Hepatocyte (in vitro differentiated cells): ENCODE results near the gene QRICH2. TPM values are rescaled to one million over a fixed set of nuclear protein-coding genes. Genes with fewer than 3 reads are reported as not detected.

Experiments used
- DNase-seq: peaks from one replicate; pipeline ENCODE4 v3.0.0-alpha.2; 2016; ENCODE audit warnings: low spot score
- H2AFZ ChIP-seq: fragments of 200-600 bp; sonication (generic); 2 replicates; pipeline ENCODE4 v1.6.0; 2016; ENCODE audit warnings: antibody characterized with exemption, mild to moderate bottlenecking
- H3K27ac ChIP-seq: fragments of 200-600 bp; sonication (generic); 2 replicates; pipeline ENCODE4 v1.5.1; 2016; ENCODE audit warnings: mild to moderate bottlenecking
- H3K27me3 ChIP-seq: fragments of 200-600 bp; sonication (generic); 2 replicates; pipeline ENCODE4 v1.6.1; 2016
- H3K36me3 ChIP-seq: fragments of 200-600 bp; sonication (generic); replicated peaks from 2 replicates; pipeline ENCODE4 v1.5.1; 2016; ENCODE audit warnings: low read depth; ENCODE audit not compliant: insufficient read depth
- H3K4me1 ChIP-seq: fragments of 200-600 bp; sonication (generic); 2 replicates; pipeline ENCODE4 v1.5.1; 2016; ENCODE audit warnings: mild to moderate bottlenecking, moderate library complexity; ENCODE audit not compliant: insufficient read depth
- H3K4me2 ChIP-seq: fragments of 200-600 bp; sonication (generic); 2 replicates; pipeline ENCODE4 v1.6.0; 2016
- H3K4me3 ChIP-seq: fragments of 200-600 bp; sonication (generic); 2 replicates; pipeline ENCODE4 v1.5.1; 2016; ENCODE audit warnings: mild to moderate bottlenecking
- H3K79me2 ChIP-seq: fragments of 200-600 bp; sonication (generic); 2 replicates; pipeline ENCODE4 v1.6.0; 2017; ENCODE audit warnings: mild to moderate bottlenecking
- H3K9me2 ChIP-seq: fragments of 200-600 bp; sonication (generic); replicated peaks from 2 replicates; pipeline ENCODE4 v1.6.0; 2017; ENCODE audit warnings: mild to moderate bottlenecking; ENCODE audit not compliant: insufficient read depth
- H3K9me3 ChIP-seq: fragments of 200-600 bp; sonication (generic); 2 replicates; pipeline ENCODE4 v1.5.1; 2016; ENCODE audit warnings: low read depth, mild to moderate bottlenecking
- H4K20me1 ChIP-seq: fragments of 200-600 bp; sonication (generic); 2 replicates; pipeline ENCODE4 v1.6.0; 2016; ENCODE audit warnings: mild to moderate bottlenecking; ENCODE audit not compliant: insufficient read depth, poor library complexity, severe bottlenecking
- EZH2 ChIP-seq: fragments of 200-600 bp; sonication (generic); IDR thresholded peaks from 2 replicates; pipeline ENCODE4 v1.6.1; 2016; ENCODE audit warnings: antibody characterized with exemption, mild to moderate bottlenecking, borderline replicate concordance
- EZH2phosphoT487 ChIP-seq: fragments of 200-600 bp; sonication (generic); IDR thresholded peaks from one replicate; pipeline ENCODE4 v1.6.1; 2018; ENCODE audit warnings: antibody characterized with exemption, mild to moderate bottlenecking, low read depth, moderate library complexity; ENCODE audit not compliant: unreplicated experiment, severe bottlenecking
- WGBS: methylation state at CpG from one replicate; pipeline ENCODE4 v1.1.6; 2016; ENCODE audit warnings: low lambda C conversion rate; ENCODE audit errors: missing lambda C conversion rate; 5-methylcytosine and 5-hydroxymethylcytosine counted together
- polyA plus RNA-seq: library from polyadenylated mRNA; unstranded; fragments of >200 nt; fragmentation: Nextera tagmentation; extraction: Ambion mirVana; gene quantifications from 2 replicates; pipeline ENCODE4 v1.2.1, GENCODE V29; 2016
- total RNA-seq: library from RNA; depleted of rRNA; stranded (reverse); fragments of >200 nt; gene quantifications from 2 replicates; pipeline ENCODE4 v1.2.3, GENCODE V29; 2014
- TF ChIP-seq, protein P1 (sequence below): fragments of 200-600 bp; sonication (generic); IDR thresholded peaks from 2 replicates; pipeline ENCODE4 v1.5.1; 2016; ENCODE audit warnings: antibody characterized with exemption, mild to moderate bottlenecking; ENCODE audit not compliant: poor library complexity

QRICH2 gene
- total and polyA plus RNA-seq, 2 experiments from 2014 or later, result 2.3 to 2.8 TPM

DNA sequence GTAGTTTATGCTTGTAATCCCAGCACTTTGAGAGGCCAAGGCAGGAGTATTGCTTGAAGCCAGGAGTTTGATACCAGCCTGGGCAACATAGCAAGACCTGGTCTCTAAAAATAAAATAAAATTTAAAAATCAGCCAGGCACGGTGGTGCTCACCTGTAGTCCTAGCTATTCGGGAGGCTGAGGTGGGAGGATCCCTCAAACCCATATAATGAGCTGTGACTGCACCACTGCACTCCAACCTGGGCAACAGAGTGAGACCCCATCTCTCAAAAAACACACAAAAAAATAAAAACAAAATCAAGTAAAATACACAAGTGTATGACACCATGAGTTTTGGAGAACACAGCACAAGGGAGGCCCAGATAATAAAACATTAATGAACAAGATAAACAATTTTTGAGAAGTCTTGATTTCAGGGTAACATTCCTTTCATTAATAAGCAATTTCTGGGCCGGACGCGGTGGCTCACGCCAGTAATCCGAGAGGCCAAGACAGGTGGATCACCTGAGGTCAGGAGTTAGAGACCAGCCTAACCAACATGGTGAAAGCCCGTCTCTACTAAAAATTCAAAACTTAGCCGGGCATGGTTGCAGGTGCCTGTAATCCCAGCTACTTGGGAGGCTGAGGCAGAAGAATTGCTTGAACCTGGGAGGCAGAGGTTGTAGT lies 27.8 kb upstream of the QRICH2 start:
- H3K79me2 ChIP-seq, result peaks cover 35% of the 10 kb centered on the region
- H3K9me3 ChIP-seq, result no peaks in the 10 kb centered on the region
- no peaks in the 10 kb centered on the region for H3K36me3 ChIP-seq
- H3K27ac ChIP-seq, result no peak overlapping the region
- no peaks in the 10 kb centered on the region for H3K9me2 ChIP-seq
- no peak for DNase-seq
- no peak overlapping the region for H3K4me2 ChIP-seq
- TF ChIP-seq, protein P1, sequence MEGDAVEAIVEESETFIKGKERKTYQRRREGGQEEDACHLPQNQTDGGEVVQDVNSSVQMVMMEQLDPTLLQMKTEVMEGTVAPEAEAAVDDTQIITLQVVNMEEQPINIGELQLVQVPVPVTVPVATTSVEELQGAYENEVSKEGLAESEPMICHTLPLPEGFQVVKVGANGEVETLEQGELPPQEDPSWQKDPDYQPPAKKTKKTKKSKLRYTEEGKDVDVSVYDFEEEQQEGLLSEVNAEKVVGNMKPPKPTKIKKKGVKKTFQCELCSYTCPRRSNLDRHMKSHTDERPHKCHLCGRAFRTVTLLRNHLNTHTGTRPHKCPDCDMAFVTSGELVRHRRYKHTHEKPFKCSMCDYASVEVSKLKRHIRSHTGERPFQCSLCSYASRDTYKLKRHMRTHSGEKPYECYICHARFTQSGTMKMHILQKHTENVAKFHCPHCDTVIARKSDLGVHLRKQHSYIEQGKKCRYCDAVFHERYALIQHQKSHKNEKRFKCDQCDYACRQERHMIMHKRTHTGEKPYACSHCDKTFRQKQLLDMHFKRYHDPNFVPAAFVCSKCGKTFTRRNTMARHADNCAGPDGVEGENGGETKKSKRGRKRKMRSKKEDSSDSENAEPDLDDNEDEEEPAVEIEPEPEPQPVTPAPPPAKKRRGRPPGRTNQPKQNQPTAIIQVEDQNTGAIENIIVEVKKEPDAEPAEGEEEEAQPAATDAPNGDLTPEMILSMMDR, result no peak
- TF ChIP-seq EZH2phosphoT487 (no peak), EZH2 (no peak)
- H3K4me1 ChIP-seq, result no peaks in the 10 kb centered on the region
- no peak overlapping the region for H3K4me3 ChIP-seq
- H4K20me1 ChIP-seq, result peaks cover 3% of the 10 kb centered on the region
- no peaks in the 10 kb centered on the region for H3K27me3 ChIP-seq
- 97% methylated on average over 9 of the region's 9 CpGs for WGBS
- no peak overlapping the region for H2AFZ ChIP-seq

DNA sequence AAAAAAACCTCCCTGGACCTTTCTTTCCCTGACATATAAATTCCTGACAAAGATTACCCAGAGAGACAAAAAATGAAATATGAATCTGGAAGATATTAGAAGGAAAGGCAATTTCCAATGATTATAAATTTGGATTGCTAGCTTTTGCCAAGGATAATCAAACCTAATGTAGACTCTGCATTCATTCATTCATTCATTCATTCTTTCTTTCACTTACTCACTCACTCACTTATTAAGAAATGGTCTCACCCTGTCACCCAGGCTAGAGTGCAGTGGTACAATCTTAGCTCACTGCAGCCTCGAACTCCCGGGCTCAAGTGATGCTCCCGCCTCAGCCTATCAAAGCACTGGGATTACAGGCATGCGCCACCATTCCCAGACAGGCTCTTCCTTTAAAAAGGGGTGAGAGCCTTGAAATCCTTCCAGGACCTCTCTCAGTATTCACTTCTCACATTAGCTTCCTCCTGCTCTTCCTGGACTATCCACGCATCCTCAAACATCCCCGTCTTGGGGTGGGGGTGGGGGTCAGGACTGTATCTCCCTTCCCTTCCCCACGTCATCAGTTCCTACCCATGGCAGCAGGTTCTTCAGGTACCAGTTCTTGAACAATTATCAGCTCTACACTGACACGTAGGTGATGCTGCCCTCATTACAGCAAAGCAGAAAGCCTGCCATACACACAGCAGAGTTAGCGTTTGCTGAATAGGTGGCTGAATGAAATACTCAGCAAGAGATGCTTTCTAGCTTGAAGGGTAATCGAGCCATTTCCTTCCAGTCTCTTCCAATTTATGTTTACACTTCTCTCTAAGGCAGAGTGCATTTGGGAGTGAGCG lies 25.8 kb upstream of the QRICH2 start:
- Histone ChIP-seq H3K27me3 (no peaks in the 10 kb centered on the region), H3K4me1 (no peaks in the 10 kb centered on the region), H3K4me2 (no peak overlapping the region), H4K20me1 (peaks cover 3% of the 10 kb centered on the region), H3K4me3 (no peak overlapping the region), H3K79me2 (peaks cover 29% of the 10 kb centered on the region), H3K36me3 (no peaks in the 10 kb centered on the region), H3K27ac (no peak overlapping the region), H3K9me3 (no peaks in the 10 kb centered on the region), H2AFZ (no peak overlapping the region), H3K9me2 (no peaks in the 10 kb centered on the region)
- DNase-seq, result no peak
- TF ChIP-seq EZH2 (no peak), EZH2phosphoT487 (no peak)
- TF ChIP-seq, protein P1, result no peak
- 94% methylated on average over 11 of the region's 11 CpGs for WGBS

DNA sequence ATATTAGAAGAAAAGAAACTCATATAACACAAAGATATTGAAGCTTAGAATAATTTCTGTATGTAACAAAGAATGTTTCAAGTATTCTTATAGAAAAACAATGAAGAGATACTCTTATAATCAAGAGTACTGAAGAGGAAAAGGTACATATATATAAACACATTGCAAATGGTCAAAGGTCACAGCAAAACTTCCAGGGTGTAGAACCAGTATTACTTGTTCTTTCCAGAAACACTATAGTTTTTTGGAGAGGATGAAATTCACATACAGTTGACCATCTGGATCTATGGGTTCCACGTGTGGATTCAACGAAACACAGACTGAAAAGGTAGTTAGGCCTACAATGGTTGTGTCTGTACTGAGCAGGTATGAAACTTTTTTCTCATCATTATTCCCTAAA lies 23.0 kb upstream of the QRICH2 start:
- TF ChIP-seq, protein P1, result no peak
- peaks cover 13% of the 10 kb centered on the region for H3K79me2 ChIP-seq
- 70% methylated on average over 2 of the region's 2 CpGs for WGBS
- H3K27me3 ChIP-seq, result no peaks in the 10 kb centered on the region
- no peaks in the 10 kb centered on the region for H3K9me2 ChIP-seq
- H3K4me2 ChIP-seq, result no peak overlapping the region
- no peaks in the 10 kb centered on the region for H3K9me3 ChIP-seq
- no peak overlapping the region for H2AFZ ChIP-seq
- peaks cover 3% of the 10 kb centered on the region for H4K20me1 ChIP-seq
- H3K4me1 ChIP-seq, result no peaks in the 10 kb centered on the region
- no peak overlapping the region for H3K27ac ChIP-seq
- no peaks in the 10 kb centered on the region for H3K36me3 ChIP-seq
- H3K4me3 ChIP-seq, result no peak overlapping the region
- no peak for DNase-seq
